HEK293 (cell line): ENCODE measurements around the gene MAN1B1.

Source experiments
- CTCF ChIA-PET: fragments of 350-600 bp; formaldehyde crosslinking; extraction: SDS; loops from one replicate; lab custom pipeline; 2021; ENCODE audit warnings: antibody characterized with exemption; lab: Yijun Ruan, JAX
- POLR2A ChIA-PET: fragments of 300-600 bp; formaldehyde crosslinking; extraction: SDS; loops from one replicate; lab custom pipeline; 2020; ENCODE audit warnings: antibody characterized with exemption, inconsistent platforms; lab: Yijun Ruan, JAX
- H3K27ac ChIP-seq: fragments of 200-500 bp; sonication (Bioruptor generic); 2 replicates; pipeline ENCODE4 v1.5.1; 2014; ENCODE audit warnings: low read depth, low read length, control low read depth, inconsistent platforms; ENCODE audit errors: extremely low read depth
- H3K36me3 ChIP-seq, 2 experiments: fragments of 200-500 bp in 1 of 2; sonication (Bioruptor generic) in 1 of 2; 1 replicate in 1 of 2; 2 replicates in 1 of 2; pipeline ENCODE4 v1.5.1; 2014 to 2017; ENCODE audit warnings: inconsistent platforms in 2 of 2, low read length in 2 of 2; ENCODE audit not compliant: control insufficient read depth in 2 of 2, insufficient read depth in 1 of 2
- H3K4me1 ChIP-seq: fragments of 200-500 bp; sonication (Bioruptor generic); 2 replicates; pipeline ENCODE4 v1.5.1; 2014; ENCODE audit warnings: mild to moderate bottlenecking, low read length, inconsistent platforms; ENCODE audit not compliant: control insufficient read depth, insufficient read depth
- H3K4me3 ChIP-seq: 2 replicates; pipeline ENCODE4 v1.5.1; 2011; ENCODE audit warnings: low read depth, mild to moderate bottlenecking, control low read depth, low read length, moderate library complexity
- H3K9me3 ChIP-seq: fragments of 200-500 bp; sonication (Bioruptor generic); 2 replicates; pipeline ENCODE4 v1.5.1; 2014; ENCODE audit warnings: low read depth, low read length, inconsistent platforms; ENCODE audit not compliant: control insufficient read depth, insufficient read depth
- GLIS2 ChIP-seq: fragments of 450-650 bp; formaldehyde crosslinking; IDR thresholded peaks from 2 replicates; pipeline ENCODE4 v1.5.1; 2016; ENCODE audit warnings: missing biosample characterization, missing genetic modification characterization
- KLF10 ChIP-seq: fragments of 450-650 bp; IDR thresholded peaks from 2 replicates; pipeline ENCODE4 v1.5.1; 2018; ENCODE audit warnings: missing biosample characterization, mild to moderate bottlenecking, missing genetic modification characterization
- KLF16 ChIP-seq: fragments of 450-650 bp; formaldehyde crosslinking; IDR thresholded peaks from 2 replicates; pipeline ENCODE4 v1.5.1; 2017; ENCODE audit warnings: missing biosample characterization, missing genetic modification characterization
- ZBTB20 ChIP-seq: fragments of 450-650 bp; formaldehyde crosslinking; IDR thresholded peaks from 2 replicates; pipeline ENCODE4 v1.5.1; 2016; ENCODE audit warnings: missing biosample characterization, missing genetic modification characterization
- ZBTB8A ChIP-seq: fragments of 450-650 bp; formaldehyde crosslinking; IDR thresholded peaks from 2 replicates; pipeline ENCODE4 v1.5.1; 2016; ENCODE audit warnings: missing biosample characterization, missing genetic modification characterization
- ZEB2 ChIP-seq: fragments of 450-650 bp; formaldehyde crosslinking; IDR thresholded peaks from 2 replicates; pipeline ENCODE4 v1.5.1; 2016; ENCODE audit warnings: missing biosample characterization, missing genetic modification characterization
- ZFP37 ChIP-seq: fragments of 450-650 bp; formaldehyde crosslinking; IDR thresholded peaks from 2 replicates; pipeline ENCODE4 v1.5.1; 2016; ENCODE audit warnings: missing biosample characterization, missing genetic modification characterization
- ZNF140 ChIP-seq: fragments of 450-650 bp; formaldehyde crosslinking; IDR thresholded peaks from 2 replicates; pipeline ENCODE4 v1.5.1; 2016; ENCODE audit warnings: missing biosample characterization, missing genetic modification characterization
- ZNF184 ChIP-seq: fragments of 450-650 bp; IDR thresholded peaks from 2 replicates; pipeline ENCODE4 v1.5.1; 2018; ENCODE audit warnings: missing biosample characterization, mild to moderate bottlenecking, missing genetic modification characterization
- ZNF239 ChIP-seq: fragments of 450-650 bp; formaldehyde crosslinking; IDR thresholded peaks from 2 replicates; pipeline ENCODE4 v1.5.1; 2016; ENCODE audit warnings: missing biosample characterization, missing genetic modification characterization
- ZNF324 ChIP-seq: fragments of 450-650 bp; formaldehyde crosslinking; IDR thresholded peaks from 2 replicates; pipeline ENCODE4 v1.5.1; 2016; ENCODE audit warnings: missing biosample characterization, missing genetic modification characterization
- ZNF501 ChIP-seq: fragments of 450-650 bp; formaldehyde crosslinking; IDR thresholded peaks from 2 replicates; pipeline ENCODE4 v1.5.1; 2016; ENCODE audit warnings: missing biosample characterization, missing genetic modification characterization
- ZNF600 ChIP-seq: fragments of 450-650 bp; formaldehyde crosslinking; IDR thresholded peaks from 2 replicates; pipeline ENCODE4 v1.5.1; 2016; ENCODE audit warnings: missing biosample characterization, missing genetic modification characterization
- ZNF623 ChIP-seq: fragments of 450-650 bp; formaldehyde crosslinking; IDR thresholded peaks from 2 replicates; pipeline ENCODE4 v1.5.1; 2016; ENCODE audit warnings: missing biosample characterization, missing genetic modification characterization
- ZNF664 ChIP-seq: fragments of 450-650 bp; formaldehyde crosslinking; IDR thresholded peaks from 2 replicates; pipeline ENCODE4 v1.5.1; 2016; ENCODE audit warnings: missing biosample characterization, missing genetic modification characterization
- ZNF76 ChIP-seq: fragments of 450-650 bp; formaldehyde crosslinking; IDR thresholded peaks from 2 replicates; pipeline ENCODE4; 2016; ENCODE audit warnings: low read depth, missing biosample characterization, missing genetic modification characterization, borderline replicate concordance
- TF ChIP-seq, protein P1 (sequence below): fragments of 450-650 bp; formaldehyde crosslinking; IDR thresholded peaks from 2 replicates; pipeline ENCODE4 v1.5.1; 2016; ENCODE audit warnings: missing biosample characterization, missing genetic modification characterization
- TF ChIP-seq, protein P2 (sequence below): fragments of 450-650 bp; formaldehyde crosslinking; IDR thresholded peaks from 2 replicates; pipeline ENCODE4 v1.5.1; 2017; ENCODE audit warnings: missing biosample characterization, missing genetic modification characterization
- TF ChIP-seq, protein P3 (sequence below): fragments of 450-650 bp; formaldehyde crosslinking; IDR thresholded peaks from 2 replicates; pipeline ENCODE4 v1.5.1; 2016; ENCODE audit warnings: missing biosample characterization, missing genetic modification characterization, borderline replicate concordance
- TF ChIP-seq, protein P4 (sequence below): fragments of 450-650 bp; formaldehyde crosslinking; IDR thresholded peaks from 2 replicates; pipeline ENCODE4 v1.5.1; 2016; ENCODE audit warnings: missing biosample characterization, missing genetic modification characterization
- TF ChIP-seq, protein P5 (sequence below): fragments of 450-650 bp; formaldehyde crosslinking; IDR thresholded peaks from 2 replicates; pipeline ENCODE4 v1.5.1; 2016; ENCODE audit warnings: missing biosample characterization, missing genetic modification characterization

Gene MAN1B1

DNA sequence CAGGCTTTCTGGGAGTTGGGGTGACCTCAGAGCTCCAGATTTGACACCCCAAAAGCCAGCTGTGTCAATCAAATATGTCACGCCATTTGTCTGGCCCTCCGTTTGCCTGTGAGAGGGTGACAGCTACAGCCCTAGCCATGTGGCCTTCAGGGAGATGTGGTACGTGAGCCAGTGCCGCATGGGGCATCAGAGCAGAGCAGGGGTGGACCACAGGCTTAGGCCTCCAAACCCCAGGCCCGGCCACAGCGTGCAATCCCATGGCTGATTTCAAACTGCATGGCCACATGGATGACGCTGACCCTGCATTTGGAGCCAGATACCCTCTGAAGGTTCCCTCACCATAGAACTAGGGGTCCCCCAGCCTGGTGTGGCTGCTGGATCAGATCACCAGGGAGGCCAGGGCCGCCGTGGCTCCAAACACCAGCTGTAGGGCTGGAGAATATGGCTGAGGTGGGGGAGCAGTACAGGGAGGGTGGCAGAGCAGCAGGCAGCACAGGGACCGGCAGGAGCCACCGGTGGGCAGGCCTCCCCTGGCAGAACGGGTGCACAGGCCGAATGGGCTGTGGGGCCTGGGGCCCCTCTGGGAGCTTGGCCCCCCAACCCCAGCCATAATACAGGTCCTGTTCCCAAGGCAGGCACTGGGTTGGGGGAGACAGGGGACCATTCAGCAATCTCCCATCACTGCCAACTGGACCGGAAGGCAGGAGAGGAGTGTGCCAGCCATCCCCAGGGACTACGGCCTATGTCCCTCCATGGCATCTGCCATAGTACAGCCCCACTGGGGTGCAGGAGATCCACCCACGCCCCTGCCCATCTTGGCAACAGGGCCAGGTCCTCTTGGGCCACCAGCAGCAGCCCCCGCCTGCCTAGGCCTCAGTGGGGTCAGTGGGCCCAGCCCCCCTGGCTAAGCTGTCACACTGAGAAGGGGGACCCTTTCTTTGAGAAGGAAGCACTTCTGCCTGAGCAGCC, 18.0 kb upstream of the MAN1B1 start:
- peaks cover 0 to 17% of the 10 kb centered on the region in 2 experiments; a peak in 1 of 3 replicates for H3K36me3 ChIP-seq
- POLR2A ChIA-PET = interaction anchor here (0.6 to 9.1 kb wide), 11 partner anchors 9 to 354 kb away, joined by 3 to 137 read pairs (median 6); partner anchors contain the start of genes ENTPD2, EXD3, MAN1B1 and NOXA1

DNA sequence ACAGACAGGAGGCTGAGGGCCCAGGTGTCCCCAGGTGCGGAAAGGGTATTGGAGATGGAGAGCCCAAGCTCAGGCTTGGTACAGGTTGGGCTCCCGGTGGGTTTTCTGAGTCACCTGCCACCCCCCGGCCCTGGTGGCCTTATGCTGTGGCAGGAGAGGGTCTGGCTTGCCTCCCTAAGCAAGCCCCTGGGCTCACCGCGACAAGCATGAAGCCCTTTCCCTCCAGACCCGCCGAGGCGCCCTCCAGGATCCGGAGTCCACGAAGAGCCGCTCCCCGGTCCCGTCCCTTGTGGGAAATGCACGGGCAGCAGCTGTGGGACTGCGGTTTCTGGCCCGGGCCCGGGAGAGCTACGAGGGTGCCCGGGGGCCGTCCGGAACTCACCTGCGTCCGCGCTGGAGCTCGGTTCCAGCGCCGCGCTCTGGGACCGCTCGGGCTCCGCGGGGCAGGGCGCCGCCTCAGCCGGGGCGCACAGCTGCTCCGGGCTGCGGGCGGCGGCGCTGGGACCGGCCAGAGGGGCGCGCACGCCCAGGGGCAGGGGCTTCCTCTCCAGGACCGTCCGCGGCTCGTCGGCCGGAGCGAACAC, 17.2 kb upstream of the MAN1B1 start:
- H3K27ac ChIP-seq = peak overlapping the region; percentile 71; the same call in 1 of the 2 replicates
- POLR2A ChIA-PET = interaction anchor here (0.6 to 9.1 kb wide), 19 partner anchors 9 to 723 kb away, joined by 3 to 137 read pairs (median 3); partner anchors contain the start of genes ENTPD2, EXD3, MAN1B1 and NOXA1
- H3K36me3 ChIP-seq = peaks cover 0 to 13% of the 10 kb centered on the region in 2 experiments; a peak in 1 of 3 replicates
- H3K4me1 ChIP-seq = peaks cover 10% of the 10 kb centered on the region; the same call in 1 of the 2 replicates
- peak overlapping the region; percentile 27 for H3K4me3 ChIP-seq
- H3K9me3 ChIP-seq = no peaks in the 10 kb centered on the region
- CTCF ChIA-PET = interaction anchor here (0.6 to 11.3 kb wide), 12 partner anchors 13 to 294 kb away, joined by 3 to 237 read pairs (median 22); partner anchors contain the start of genes ABCA2, CYSRT1, ENTPD2 and LRRC26
- TF ChIP-seq ZFP37 (tag by site-specific recombination) (no peak), ZBTB8A (tag by site-specific recombination) (peak; percentile 60), ZEB2 (tag by site-specific recombination) (peak; percentile 42; the same call in 1 of the 2 replicates), ZNF664 (tag by site-specific recombination) (no peak), ZNF184 (tag by site-specific recombination) (no peak), ZBTB20 (tag by site-specific recombination) (peak; percentile 61; the same call in 1 of the 2 replicates)
- TF ChIP-seq, protein P1, sequence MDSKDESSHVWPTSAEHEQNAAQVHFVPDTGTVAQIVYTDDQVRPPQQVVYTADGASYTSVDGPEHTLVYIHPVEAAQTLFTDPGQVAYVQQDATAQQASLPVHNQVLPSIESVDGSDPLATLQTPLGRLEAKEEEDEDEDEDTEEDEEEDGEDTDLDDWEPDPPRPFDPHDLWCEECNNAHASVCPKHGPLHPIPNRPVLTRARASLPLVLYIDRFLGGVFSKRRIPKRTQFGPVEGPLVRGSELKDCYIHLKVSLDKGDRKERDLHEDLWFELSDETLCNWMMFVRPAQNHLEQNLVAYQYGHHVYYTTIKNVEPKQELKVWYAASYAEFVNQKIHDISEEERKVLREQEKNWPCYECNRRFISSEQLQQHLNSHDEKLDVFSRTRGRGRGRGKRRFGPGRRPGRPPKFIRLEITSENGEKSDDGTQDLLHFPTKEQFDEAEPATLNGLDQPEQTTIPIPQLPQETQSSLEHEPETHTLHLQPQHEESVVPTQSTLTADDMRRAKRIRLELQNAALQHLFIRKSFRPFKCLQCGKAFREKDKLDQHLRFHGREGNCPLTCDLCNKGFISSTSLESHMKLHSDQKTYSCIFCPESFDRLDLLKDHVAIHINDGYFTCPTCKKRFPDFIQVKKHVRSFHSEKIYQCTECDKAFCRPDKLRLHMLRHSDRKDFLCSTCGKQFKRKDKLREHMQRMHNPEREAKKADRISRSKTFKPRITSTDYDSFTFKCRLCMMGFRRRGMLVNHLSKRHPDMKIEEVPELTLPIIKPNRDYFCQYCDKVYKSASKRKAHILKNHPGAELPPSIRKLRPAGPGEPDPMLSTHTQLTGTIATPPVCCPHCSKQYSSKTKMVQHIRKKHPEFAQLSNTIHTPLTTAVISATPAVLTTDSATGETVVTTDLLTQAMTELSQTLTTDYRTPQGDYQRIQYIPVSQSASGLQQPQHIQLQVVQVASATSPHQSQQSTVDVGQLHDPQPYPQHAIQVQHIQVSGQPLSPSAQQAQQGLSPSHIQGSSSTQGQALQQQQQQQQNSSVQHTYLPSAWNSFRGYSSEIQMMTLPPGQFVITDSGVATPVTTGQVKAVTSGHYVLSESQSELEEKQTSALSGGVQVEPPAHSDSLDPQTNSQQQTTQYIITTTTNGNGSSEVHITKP (tag by site-specific recombination) = peak; percentile 45
- TF ChIP-seq, protein P2, sequence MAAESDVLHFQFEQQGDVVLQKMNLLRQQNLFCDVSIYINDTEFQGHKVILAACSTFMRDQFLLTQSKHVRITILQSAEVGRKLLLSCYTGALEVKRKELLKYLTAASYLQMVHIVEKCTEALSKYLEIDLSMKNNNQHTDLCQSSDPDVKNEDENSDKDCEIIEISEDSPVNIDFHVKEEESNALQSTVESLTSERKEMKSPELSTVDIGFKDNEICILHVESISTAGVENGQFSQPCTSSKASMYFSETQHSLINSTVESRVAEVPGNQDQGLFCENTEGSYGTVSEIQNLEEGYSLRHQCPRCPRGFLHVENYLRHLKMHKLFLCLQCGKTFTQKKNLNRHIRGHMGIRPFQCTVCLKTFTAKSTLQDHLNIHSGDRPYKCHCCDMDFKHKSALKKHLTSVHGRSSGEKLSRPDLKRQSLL (tag by site-specific recombination) = peak; percentile 87

More for the DNA sequence above, 18.0 kb upstream of the MAN1B1 start:
- Histone ChIP-seq H3K4me1 (peaks cover 10% of the 10 kb centered on the region; the same call in 1 of the 2 replicates), H3K9me3 (no peaks in the 10 kb centered on the region), H3K4me3 (no peak overlapping the region), H3K27ac (peak overlapping the region; percentile 31; the same call in 1 of the 2 replicates)
- TF ChIP-seq, protein P3, sequence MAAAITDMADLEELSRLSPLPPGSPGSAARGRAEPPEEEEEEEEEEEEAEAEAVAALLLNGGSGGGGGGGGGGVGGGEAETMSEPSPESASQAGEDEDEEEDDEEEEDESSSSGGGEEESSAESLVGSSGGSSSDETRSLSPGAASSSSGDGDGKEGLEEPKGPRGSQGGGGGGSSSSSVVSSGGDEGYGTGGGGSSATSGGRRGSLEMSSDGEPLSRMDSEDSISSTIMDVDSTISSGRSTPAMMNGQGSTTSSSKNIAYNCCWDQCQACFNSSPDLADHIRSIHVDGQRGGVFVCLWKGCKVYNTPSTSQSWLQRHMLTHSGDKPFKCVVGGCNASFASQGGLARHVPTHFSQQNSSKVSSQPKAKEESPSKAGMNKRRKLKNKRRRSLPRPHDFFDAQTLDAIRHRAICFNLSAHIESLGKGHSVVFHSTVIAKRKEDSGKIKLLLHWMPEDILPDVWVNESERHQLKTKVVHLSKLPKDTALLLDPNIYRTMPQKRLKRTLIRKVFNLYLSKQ (tag by site-specific recombination) = no peak
- TF ChIP-seq, protein P4, sequence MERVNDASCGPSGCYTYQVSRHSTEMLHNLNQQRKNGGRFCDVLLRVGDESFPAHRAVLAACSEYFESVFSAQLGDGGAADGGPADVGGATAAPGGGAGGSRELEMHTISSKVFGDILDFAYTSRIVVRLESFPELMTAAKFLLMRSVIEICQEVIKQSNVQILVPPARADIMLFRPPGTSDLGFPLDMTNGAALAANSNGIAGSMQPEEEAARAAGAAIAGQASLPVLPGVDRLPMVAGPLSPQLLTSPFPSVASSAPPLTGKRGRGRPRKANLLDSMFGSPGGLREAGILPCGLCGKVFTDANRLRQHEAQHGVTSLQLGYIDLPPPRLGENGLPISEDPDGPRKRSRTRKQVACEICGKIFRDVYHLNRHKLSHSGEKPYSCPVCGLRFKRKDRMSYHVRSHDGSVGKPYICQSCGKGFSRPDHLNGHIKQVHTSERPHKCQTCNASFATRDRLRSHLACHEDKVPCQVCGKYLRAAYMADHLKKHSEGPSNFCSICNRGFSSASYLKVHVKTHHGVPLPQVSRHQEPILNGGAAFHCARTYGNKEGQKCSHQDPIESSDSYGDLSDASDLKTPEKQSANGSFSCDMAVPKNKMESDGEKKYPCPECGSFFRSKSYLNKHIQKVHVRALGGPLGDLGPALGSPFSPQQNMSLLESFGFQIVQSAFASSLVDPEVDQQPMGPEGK (tag by site-specific recombination) = peak; percentile 40; the same call in 1 of the 2 replicates
- 0 out of 2 replicates have a peak, but pooled peaks have one; percentile 9 for TF ChIP-seq KLF10 (tag by site-specific recombination)
- no peak for TF ChIP-seq ZNF76 (tag by site-specific recombination)
- no peak for TF ChIP-seq ZNF324 (tag by site-specific recombination)
- TF ChIP-seq ZFP37 (tag by site-specific recombination) = no peak
- no peak for TF ChIP-seq ZNF501
- TF ChIP-seq KLF16 (tag by site-specific recombination) = no peak
- no peak for TF ChIP-seq ZNF140 (tag by site-specific recombination)
- no peak for TF ChIP-seq ZNF623 (tag by site-specific recombination)
- TF ChIP-seq ZNF600 (tag by site-specific recombination) = peak; percentile 86
- TF ChIP-seq GLIS2 (tag by site-specific recombination) = peak; percentile 40
- TF ChIP-seq, protein P5, sequence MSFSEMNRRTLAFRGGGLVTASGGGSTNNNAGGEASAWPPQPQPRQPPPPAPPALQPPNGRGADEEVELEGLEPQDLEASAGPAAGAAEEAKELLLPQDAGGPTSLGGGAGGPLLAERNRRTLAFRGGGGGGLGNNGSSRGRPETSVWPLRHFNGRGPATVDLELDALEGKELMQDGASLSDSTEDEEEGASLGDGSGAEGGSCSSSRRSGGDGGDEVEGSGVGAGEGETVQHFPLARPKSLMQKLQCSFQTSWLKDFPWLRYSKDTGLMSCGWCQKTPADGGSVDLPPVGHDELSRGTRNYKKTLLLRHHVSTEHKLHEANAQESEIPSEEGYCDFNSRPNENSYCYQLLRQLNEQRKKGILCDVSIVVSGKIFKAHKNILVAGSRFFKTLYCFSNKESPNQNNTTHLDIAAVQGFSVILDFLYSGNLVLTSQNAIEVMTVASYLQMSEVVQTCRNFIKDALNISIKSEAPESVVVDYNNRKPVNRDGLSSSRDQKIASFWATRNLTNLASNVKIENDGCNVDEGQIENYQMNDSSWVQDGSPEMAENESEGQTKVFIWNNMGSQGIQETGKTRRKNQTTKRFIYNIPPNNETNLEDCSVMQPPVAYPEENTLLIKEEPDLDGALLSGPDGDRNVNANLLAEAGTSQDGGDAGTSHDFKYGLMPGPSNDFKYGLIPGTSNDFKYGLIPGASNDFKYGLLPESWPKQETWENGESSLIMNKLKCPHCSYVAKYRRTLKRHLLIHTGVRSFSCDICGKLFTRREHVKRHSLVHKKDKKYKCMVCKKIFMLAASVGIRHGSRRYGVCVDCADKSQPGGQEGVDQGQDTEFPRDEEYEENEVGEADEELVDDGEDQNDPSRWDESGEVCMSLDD (tag by site-specific recombination) = 0 out of 2 replicates have a peak, but pooled peaks have one; percentile 19
- no peak for TF ChIP-seq ZNF239 (tag by site-specific recombination)
- CTCF ChIA-PET = interaction anchor here (0.6 to 11.3 kb wide), 32 partner anchors 8 to 947 kb away, joined by 3 to 237 read pairs (median 5); partner anchors contain the start of genes ABCA2, CYSRT1, ENTPD2 and MAN1B1
